HepG2 (cell line): Measurements from ENCODE around the gene ADIPOR2. TPM values are rescaled to one million over a fixed set of nuclear protein-coding genes. Genes with fewer than 3 reads are reported as not detected.

Experiments used
- ADNP ChIP-seq: sonication (generic); formaldehyde crosslinking; IDR thresholded peaks from 2 replicates; pipeline ENCODE4 v1.4.0; 2020; ENCODE audit warnings: missing genetic modification reagents
- ATRX ChIP-seq: sonication (generic); formaldehyde crosslinking; IDR thresholded peaks from 2 replicates; pipeline ENCODE4 v1.4.0; 2020; ENCODE audit warnings: missing genetic modification reagents, borderline replicate concordance
- JUND ChIP-seq: sonication (generic); formaldehyde crosslinking; IDR thresholded peaks from 2 replicates; pipeline ENCODE4 v1.8.0; 2022; ENCODE audit warnings: mild to moderate bottlenecking, missing genetic modification reagents
- MBNL3 ChIP-seq: fragments of 250-450 bp; sonication (Bioruptor Pico); conservative IDR thresholded peaks from 2 replicates; pipeline ENCODE4 v1.8.0; 2022; ENCODE audit warnings: mild to moderate bottlenecking, inconsistent platforms
- NAIF1 ChIP-seq: sonication (generic); formaldehyde crosslinking; IDR thresholded peaks from 2 replicates; pipeline ENCODE4 v1.5.0; 2020; ENCODE audit warnings: mild to moderate bottlenecking, missing genetic modification reagents, borderline replicate concordance
- NCOA5 ChIP-seq: sonication (generic); formaldehyde crosslinking; IDR thresholded peaks from 2 replicates; pipeline ENCODE4 v1.4.0; 2020; ENCODE audit warnings: missing genetic modification reagents
- NFYB ChIP-seq: sonication (generic); formaldehyde crosslinking; IDR thresholded peaks from 2 replicates; pipeline ENCODE4 v1.4.0; 2020; ENCODE audit warnings: missing genetic modification reagents
- NKX3-1 ChIP-seq: sonication (generic); formaldehyde crosslinking; IDR thresholded peaks from 2 replicates; pipeline ENCODE4 v1.5.0; 2020; ENCODE audit warnings: missing genetic modification reagents
- TP53 ChIP-seq: sonication (generic); formaldehyde crosslinking; conservative IDR thresholded peaks from 2 replicates; pipeline ENCODE4 v1.4.0; 2020; ENCODE audit warnings: missing genetic modification reagents
- ZNF30 ChIP-seq: sonication (generic); formaldehyde crosslinking; IDR thresholded peaks from 2 replicates; pipeline ENCODE4 v1.5.0; 2020; ENCODE audit warnings: mild to moderate bottlenecking, missing genetic modification reagents
- ZNF570 ChIP-seq: sonication (generic); formaldehyde crosslinking; IDR thresholded peaks from 2 replicates; pipeline ENCODE4 v1.4.0; 2020; ENCODE audit warnings: mild to moderate bottlenecking, missing genetic modification reagents, borderline replicate concordance
- ZNF792 ChIP-seq: IDR thresholded peaks from 2 replicates; pipeline ENCODE4 v1.6.1; 2016
- ZSCAN29 ChIP-seq: sonication (generic); formaldehyde crosslinking; conservative IDR thresholded peaks from 2 replicates; pipeline ENCODE4 v1.4.0; 2020; ENCODE audit warnings: mild to moderate bottlenecking, missing genetic modification reagents
- polyA plus RNA-seq, 8 experiments: library from polyadenylated mRNA; depleted of rRNA in 3 of 8; stranded (reverse) in 7 of 8; unstranded in 1 of 8; fragments of >200 nt; fragmentation: Illumina TruSeq in 4 of 8; extraction: Trizol in 4 of 8; gene quantifications; 2 replicates each; pipeline versions ENCODE4 v1.2.1 to v1.2.3, GENCODE V29; 2011 to 2016; ENCODE audit warnings: low read depth in 4 of 8, missing spikeins in 1 of 8, mixed read lengths in 1 of 8; ENCODE audit not compliant: insufficient read depth in 1 of 8
- total RNA-seq, 5 experiments: library from RNA; depleted of rRNA; stranded (reverse); fragments of >200 nt; fragmentation: Illumina TruSeq; extraction: Trizol; gene quantifications; 2 replicates each; pipeline ENCODE4 v1.2.3, GENCODE V29; 2016; ENCODE audit warnings: low read depth in 1 of 5
- TF ChIP-seq, protein P1 (sequence below): sonication (generic); formaldehyde crosslinking; IDR thresholded peaks from 2 replicates; pipeline ENCODE4 v1.4.0; 2020; ENCODE audit warnings: missing genetic modification reagents, borderline replicate concordance
- TF ChIP-seq, protein P2 (sequence below): sonication (generic); formaldehyde crosslinking; IDR thresholded peaks from 2 replicates; pipeline ENCODE4 v1.8.1; 2023; ENCODE audit warnings: mild to moderate bottlenecking, moderate library complexity, missing genetic modification reagents
- TF ChIP-seq, protein P3 (sequence below): IDR thresholded peaks from 2 replicates; pipeline ENCODE4 v1.6.1; 2016; ENCODE audit warnings: missing compliant biosample characterization, missing genetic modification reagents, borderline replicate concordance
- TF ChIP-seq, protein P4 (sequence below): sonication (generic); formaldehyde crosslinking; IDR thresholded peaks from 2 replicates; pipeline ENCODE4 v1.4.0; 2020; ENCODE audit warnings: mild to moderate bottlenecking, missing genetic modification reagents
- TF ChIP-seq, protein P5 (sequence below): sonication (generic); formaldehyde crosslinking; IDR thresholded peaks from 2 replicates; pipeline ENCODE4 v1.4.0; 2020; ENCODE audit warnings: missing genetic modification reagents

Gene ADIPOR2
- total and polyA plus RNA-seq, 2 of the 13 experiments (the other 11 are each of a cell fraction or from before 2014, with no cell fraction given), result 35.2 to 52.2 TPM

DNA sequence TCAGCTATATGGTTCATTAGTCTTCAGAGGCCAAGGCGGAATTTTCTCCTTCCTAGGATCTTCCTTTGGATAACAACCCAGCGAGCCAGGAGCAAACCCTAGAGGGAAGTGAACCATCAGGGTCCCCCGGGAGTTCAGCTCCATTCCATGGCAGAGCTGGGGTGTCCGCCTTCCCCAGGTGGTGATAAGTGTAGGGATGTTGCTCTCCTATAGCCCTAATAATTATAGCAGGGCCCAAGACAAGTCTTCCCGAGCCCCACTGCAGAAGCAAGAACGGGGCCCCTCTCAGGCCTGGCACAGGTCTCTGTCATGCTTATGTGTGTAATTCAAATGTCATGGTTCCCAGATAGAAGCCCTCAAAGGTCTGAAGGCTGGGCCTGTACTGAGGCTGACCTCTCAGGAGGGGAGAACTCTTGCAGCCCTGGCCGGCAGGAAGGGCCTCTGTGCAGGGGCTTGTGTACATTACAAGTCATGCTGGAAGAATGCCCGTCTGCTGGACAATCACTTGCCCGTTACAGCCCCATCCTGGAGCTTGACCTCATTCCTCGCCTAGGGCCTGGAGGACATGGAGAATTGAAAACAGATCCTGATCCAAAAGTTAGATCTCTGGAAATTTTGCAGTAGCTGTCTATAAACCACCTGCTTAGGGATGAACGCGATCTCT is 146.8 kb downstream of the ADIPOR2 start (continued):
- TF ChIP-seq, protein P1, sequence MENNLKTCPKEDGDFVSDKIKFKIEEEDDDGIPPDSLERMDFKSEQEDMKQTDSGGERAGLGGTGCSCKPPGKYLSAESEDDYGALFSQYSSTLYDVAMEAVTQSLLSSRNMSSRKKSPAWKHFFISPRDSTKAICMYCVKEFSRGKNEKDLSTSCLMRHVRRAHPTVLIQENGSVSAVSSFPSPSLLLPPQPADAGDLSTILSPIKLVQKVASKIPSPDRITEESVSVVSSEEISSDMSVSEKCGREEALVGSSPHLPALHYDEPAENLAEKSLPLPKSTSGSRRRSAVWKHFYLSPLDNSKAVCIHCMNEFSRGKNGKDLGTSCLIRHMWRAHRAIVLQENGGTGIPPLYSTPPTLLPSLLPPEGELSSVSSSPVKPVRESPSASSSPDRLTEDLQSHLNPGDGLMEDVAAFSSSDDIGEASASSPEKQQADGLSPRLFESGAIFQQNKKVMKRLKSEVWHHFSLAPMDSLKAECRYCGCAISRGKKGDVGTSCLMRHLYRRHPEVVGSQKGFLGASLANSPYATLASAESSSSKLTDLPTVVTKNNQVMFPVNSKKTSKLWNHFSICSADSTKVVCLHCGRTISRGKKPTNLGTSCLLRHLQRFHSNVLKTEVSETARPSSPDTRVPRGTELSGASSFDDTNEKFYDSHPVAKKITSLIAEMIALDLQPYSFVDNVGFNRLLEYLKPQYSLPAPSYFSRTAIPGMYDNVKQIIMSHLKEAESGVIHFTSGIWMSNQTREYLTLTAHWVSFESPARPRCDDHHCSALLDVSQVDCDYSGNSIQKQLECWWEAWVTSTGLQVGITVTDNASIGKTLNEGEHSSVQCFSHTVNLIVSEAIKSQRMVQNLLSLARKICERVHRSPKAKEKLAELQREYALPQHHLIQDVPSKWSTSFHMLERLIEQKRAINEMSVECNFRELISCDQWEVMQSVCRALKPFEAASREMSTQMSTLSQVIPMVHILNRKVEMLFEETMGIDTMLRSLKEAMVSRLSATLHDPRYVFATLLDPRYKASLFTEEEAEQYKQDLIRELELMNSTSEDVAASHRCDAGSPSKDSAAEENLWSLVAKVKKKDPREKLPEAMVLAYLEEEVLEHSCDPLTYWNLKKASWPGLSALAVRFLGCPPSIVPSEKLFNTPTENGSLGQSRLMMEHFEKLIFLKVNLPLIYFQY (CRISPR knock-in tag), result peak; percentile 33; the same call in 1 of the 2 replicates
- TF ChIP-seq, protein P2, sequence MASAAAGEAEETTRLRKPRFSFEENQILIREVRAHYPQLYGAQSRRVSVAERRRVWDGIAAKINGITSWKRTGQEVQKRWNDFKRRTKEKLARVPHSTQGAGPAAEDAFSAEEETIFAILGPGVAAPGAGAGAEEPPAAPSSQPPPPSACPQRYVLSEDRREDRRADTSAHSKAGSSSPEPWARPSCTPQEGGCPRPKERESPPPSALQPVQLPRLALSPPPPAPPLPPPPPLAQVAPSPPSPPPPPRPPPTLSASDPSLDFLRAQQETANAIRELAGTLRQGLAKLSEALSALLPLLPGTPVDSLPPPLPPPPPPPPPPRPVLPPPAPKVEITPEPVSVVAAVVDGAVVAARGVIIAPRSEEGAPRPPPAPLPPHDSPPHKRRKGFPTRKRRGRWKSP (CRISPR knock-in tag), result no peak
- TF ChIP-seq ZNF792 (CRISPR knock-in tag) (peak; percentile 33; the same call in 1 of the 2 replicates), NKX3-1 (CRISPR knock-in tag) (no peak), ADNP (no peak), ATRX (no peak), ZNF570 (no peak), NAIF1 (CRISPR knock-in tag) (no peak), MBNL3 (CRISPR knock-in tag) (no peak), NCOA5 (no peak), ZNF30 (CRISPR knock-in tag) (no peak), ZSCAN29 (no peak), JUND (peak; percentile 97), TP53 (no peak), NFYB (CRISPR knock-in tag) (no peak)
- TF ChIP-seq, protein P3, sequence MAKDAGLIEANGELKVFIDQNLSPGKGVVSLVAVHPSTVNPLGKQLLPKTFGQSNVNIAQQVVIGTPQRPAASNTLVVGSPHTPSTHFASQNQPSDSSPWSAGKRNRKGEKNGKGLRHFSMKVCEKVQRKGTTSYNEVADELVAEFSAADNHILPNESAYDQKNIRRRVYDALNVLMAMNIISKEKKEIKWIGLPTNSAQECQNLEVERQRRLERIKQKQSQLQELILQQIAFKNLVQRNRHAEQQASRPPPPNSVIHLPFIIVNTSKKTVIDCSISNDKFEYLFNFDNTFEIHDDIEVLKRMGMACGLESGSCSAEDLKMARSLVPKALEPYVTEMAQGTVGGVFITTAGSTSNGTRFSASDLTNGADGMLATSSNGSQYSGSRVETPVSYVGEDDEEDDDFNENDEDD (CRISPR knock-in tag), result 0 out of 2 replicates have a peak, but pooled peaks have one; percentile 49
- TF ChIP-seq, protein P4, sequence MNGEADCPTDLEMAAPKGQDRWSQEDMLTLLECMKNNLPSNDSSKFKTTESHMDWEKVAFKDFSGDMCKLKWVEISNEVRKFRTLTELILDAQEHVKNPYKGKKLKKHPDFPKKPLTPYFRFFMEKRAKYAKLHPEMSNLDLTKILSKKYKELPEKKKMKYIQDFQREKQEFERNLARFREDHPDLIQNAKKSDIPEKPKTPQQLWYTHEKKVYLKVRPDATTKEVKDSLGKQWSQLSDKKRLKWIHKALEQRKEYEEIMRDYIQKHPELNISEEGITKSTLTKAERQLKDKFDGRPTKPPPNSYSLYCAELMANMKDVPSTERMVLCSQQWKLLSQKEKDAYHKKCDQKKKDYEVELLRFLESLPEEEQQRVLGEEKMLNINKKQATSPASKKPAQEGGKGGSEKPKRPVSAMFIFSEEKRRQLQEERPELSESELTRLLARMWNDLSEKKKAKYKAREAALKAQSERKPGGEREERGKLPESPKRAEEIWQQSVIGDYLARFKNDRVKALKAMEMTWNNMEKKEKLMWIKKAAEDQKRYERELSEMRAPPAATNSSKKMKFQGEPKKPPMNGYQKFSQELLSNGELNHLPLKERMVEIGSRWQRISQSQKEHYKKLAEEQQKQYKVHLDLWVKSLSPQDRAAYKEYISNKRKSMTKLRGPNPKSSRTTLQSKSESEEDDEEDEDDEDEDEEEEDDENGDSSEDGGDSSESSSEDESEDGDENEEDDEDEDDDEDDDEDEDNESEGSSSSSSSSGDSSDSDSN, result peak; percentile 63
- TF ChIP-seq, protein P5, sequence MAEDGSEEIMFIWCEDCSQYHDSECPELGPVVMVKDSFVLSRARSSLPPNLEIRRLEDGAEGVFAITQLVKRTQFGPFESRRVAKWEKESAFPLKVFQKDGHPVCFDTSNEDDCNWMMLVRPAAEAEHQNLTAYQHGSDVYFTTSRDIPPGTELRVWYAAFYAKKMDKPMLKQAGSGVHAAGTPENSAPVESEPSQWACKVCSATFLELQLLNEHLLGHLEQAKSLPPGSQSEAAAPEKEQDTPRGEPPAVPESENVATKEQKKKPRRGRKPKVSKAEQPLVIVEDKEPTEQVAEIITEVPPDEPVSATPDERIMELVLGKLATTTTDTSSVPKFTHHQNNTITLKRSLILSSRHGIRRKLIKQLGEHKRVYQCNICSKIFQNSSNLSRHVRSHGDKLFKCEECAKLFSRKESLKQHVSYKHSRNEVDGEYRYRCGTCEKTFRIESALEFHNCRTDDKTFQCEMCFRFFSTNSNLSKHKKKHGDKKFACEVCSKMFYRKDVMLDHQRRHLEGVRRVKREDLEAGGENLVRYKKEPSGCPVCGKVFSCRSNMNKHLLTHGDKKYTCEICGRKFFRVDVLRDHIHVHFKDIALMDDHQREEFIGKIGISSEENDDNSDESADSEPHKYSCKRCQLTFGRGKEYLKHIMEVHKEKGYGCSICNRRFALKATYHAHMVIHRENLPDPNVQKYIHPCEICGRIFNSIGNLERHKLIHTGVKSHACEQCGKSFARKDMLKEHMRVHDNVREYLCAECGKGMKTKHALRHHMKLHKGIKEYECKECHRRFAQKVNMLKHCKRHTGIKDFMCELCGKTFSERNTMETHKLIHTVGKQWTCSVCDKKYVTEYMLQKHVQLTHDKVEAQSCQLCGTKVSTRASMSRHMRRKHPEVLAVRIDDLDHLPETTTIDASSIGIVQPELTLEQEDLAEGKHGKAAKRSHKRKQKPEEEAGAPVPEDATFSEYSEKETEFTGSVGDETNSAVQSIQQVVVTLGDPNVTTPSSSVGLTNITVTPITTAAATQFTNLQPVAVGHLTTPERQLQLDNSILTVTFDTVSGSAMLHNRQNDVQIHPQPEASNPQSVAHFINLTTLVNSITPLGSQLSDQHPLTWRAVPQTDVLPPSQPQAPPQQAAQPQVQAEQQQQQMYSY (CRISPR knock-in tag), result no peak
